CD1c-positive myeloid dendritic cell (primary cell): ENCODE measurements around the gene ANAPC4.

Experiments
- DNase-seq: peaks from one replicate; pipeline ENCODE4 v3.0.0-alpha.2; 2016; ENCODE audit errors: extremely low spot score

ANAPC4 gene

DNA sequence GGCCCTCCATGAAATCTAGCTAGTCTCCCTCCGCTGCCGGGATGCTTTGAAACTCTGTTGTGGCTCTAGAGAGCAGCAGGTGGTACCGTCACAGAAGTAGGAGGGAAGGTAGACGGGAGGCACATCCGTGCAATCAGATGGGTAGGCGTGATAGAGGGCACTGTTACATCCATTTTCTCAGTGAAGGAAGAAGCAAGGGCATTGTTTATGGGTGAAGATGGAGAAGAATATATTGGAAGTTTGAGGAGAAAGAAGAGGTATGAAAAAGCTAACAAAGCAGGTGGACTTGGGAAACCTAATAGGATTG lies 1.3 kb downstream of the ANAPC4 start:
- DNase-seq: no peak

DNA sequence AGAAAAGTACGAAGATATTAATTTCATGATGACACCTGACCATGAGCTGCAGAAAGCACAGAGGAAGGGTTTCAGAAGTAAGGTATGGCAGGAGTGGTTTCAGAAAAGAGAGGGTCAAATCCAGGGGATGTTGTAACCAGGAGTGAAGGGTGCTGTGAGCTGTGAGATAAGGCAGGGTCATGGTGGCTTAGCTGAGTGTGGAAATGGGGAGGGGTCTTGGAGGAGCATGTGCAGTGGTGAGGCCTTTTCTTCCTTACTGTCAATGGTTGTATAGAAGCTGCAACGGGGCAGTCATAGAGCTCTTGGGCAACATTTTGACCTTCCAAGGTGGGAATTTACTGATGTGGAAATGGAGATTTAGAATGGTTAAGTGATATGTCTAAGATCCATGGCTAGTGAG lies 2.5 kb downstream of the ANAPC4 start:
- DNase-seq: no peak

DNA sequence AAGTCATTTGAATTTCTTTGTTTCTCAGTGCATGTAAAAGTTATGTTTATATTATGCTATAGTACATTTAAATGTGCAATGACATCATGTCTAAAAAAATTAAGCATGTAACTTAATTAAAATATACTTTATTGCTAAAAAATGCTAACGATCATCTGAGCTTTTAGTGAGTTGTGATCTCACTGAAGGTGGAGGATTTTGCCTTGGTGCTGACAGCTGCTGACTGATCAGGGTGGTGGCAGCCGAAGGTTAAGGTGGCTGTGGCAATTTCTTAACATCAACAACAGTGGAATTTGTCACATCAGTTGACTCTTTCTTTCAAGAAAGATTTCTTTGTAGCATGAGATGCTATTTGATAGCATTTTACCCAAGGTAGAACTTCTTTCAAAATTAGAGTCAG lies 6.6 kb downstream of the ANAPC4 start:
- DNase-seq: no peak

DNA sequence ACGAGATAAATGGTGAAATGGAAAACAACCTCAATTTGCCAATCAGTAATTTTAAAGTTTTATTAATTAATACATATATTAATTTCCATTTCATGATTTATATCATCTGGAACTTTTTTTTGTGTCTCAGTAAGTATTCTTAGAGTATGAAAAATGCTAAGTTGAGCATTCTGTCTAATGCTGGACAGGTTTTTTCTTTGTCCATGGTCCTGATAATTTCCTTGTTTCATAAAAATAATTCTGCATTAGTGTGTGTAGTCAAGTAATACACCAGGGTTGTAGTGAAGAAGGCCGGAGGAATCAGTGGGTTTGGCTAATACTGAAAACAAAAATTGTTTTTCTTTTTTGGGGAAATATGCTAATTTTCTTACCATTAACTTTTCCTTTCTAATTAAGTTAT lies 9.9 kb downstream of the ANAPC4 start:
- DNase-seq: no peak

DNA sequence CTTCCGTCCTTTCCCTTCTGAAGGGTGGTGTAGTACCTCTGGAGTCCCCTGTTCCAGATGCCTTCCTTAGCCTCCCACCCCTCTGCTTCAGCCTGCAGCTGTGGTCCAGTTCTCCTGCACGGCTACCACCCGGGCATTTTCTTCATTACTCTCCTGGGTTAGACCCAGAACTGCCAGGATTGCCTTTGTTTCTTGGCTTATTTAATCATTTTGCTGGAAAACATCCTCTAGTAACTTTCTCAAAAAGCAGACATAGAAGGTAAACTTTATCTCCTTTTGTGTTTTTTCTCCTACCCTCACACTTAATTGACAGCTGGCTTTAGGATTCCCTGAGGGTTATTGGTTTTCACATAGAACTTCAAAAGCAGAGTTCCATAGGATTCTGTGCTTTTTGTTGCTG lies 20.2 kb downstream of the ANAPC4 start:
- no peak for DNase-seq

DNA sequence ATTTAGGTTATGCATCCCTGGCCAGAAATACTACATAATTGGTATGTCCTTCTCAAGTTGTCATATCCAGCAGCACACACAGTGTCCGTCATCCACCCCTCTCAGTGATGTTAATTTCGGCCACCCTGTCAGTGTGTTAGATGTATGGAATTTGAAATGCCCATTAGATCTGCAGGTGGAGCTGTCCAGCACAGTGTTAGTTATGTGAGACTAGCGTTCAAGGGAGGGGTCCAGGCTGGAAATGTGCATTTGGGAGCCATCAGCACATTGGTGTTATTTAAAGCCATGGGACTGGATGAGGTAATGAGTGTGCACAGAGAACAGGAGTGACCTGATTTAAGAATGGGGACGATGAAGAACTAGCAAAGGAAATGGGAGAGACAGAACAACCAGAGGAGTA lies 22.4 kb downstream of the ANAPC4 start:
- DNase-seq: no peak

DNA sequence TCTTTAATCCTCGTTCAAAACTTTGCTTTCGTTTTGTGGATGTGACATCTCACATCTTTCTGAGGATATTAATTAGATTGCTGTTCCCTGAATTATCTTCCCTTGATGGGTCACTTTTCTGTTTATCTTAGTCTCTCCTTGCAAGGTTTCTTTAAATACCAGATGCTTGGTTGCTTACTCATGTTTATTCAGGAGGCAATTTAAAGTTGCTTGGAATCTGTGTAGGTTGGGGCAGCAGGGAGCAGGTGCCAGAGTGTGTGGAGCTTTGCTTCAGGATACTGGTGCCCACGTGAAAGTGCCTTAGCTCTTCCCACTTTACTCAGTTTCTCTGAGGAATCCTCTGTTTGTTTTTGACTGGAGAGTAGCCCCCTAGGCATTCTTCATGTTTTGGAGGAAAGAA lies 24.0 kb downstream of the ANAPC4 start:
- no peak for DNase-seq

DNA sequence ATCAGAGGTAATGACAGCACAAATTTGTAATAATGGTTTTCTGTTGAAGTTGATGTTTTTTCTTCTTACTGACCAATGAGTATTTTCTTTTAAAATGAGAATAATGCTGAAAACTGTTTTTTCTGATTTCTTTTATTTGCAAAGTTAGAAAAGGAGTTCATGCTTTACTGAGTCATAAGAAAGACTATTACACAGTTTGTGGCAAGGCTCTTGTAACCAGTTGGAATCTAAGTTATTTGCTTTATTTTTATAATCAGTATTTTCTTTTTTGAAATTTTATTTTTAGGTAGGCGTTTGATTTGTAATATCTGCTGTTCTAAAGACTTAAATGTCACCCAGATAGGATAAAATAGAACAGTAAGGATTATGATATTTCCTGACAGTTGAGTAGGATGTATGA lies 25.5 kb downstream of the ANAPC4 start:
- DNase-seq: no peak

DNA sequence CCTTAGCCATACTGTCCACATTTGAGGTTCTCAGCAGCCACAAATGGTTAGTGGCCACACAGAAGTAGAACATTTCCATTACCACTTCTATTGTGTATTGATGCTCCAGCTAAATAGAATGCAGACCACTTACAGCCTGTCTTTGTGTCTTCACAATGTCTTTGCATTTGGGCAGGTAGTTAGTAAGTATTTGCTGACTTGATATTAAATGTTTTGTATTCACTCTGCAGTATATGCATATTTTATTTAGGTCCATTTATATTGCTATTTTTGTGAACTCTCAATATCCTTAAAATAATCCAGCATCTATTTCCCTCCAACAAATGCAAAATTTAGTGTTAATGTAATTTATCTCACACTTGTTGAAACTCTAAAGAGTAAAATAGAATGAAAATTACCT lies 26.6 kb downstream of the ANAPC4 start:
- DNase-seq: no peak

DNA sequence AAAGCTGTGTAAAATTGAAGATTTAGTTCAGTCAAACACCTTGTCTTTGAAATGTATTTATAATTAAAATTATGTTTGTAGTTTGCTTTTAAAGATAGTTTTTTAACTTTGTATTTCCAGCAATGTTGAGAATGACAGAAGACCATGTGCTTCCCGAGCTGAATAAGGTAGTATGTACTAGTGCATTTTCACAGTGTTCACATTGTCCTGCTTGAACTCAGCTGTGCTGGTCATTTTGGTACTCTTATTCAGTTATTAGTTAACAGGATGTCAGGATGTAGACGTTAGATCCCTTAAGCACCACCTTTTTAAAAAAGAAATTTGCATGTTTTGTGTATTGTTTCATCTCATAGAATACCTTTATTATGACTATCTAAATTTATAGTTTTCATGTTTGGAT lies 28.4 kb downstream of the ANAPC4 start:
- DNase-seq: no peak

DNA sequence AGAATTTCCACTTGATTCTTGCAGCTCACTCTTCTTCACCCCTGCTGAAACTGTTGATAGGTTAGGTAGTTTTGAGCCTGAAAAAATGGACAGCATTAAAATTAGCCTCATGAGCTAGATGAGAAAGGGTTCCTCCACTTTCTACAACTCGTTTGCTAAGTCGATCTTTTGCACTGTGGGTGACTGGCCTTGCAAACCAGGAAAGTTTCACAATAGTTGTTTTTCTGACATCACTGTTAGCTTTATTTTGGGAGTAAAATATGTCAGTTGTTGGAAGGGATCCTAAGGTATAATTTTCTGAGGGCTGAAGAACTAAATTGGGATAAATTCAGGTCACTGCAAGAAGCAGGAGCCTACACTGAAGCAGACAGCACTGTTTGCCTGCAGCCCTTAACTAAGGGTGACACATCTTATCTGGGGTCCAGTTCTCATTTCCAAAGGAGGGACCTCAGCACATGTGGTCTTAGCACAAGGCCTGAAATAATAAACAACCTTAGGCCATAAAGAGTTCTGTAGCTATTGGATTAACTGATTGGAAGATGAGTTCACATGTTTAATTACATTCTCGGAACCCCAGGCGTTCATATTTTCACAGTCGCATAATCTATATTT lies 29.1 kb downstream of the ANAPC4 start:
- DNase-seq: no peak

DNA sequence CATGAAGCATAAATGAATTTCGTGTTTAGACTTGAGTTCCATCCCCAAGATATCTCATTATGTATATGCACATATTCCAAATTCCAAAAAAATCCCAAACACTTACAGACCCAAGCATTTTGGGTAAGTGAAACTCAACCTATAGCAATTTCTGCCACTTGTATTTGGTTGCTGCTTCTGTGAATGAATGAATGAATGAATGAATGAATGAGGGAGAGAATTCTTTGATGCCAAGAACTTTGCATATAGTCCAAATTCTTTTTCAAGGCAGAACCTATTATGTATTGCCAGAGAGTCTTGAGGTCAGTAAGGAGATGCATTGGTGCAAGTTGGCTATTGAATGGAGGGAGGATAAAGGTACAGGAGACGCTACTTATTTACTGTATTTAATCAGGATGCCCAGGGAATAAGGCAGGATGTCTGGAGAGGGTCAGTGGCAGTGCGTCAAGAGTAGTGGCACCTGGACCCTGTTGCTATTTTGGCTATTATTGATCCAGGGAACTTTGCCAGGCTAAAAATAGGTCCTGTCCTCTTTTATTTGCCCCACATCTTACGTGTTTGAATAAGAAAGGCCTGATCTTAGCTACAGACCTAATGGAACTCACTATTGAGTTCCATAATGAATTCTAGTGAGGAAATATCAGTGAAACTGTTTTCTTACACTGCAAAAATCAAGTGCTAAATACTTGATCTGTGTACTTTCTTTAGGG lies 33.9 kb downstream of the ANAPC4 start:
- no peak for DNase-seq

DNA sequence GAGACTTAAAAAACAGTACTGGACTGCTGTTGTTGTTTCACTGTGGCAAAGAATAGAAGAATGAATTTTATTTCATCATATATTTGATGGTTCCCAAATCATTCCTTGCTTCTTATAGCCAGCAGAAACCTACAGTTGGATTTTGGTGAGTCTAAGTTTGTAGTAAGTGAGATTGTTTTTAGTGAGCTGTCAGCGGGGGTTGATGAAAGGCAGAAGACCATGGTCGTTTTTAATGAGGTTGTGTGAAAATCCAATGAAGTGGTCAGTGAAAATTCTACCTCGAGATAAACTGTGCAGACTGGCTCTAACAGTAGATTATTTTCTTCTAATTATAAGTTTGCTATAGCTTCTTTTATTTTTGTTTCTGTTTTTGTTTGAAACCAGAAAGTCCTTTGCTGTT lies 36.2 kb downstream of the ANAPC4 start:
- no peak for DNase-seq

DNA sequence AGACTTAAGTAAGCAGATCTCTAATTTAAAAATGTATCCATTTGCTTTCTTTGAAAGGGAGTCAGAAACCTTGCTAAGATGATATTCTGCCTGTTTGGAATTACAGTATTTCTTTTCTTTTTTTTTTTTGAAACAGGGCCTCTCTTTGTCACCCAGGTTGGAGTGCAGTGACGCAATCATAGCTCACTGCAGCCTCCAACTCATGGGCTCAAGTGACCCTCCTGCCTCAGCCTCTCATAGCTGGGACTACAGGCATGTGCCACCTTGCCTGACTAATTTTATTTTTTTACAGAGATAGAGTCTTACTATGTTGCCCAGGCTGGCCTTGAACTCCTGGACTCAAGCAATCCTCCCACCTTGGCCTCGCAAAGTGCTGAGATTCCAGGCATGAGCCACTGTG lies 40.0 kb downstream of the ANAPC4 start:
- no peak for DNase-seq

DNA sequence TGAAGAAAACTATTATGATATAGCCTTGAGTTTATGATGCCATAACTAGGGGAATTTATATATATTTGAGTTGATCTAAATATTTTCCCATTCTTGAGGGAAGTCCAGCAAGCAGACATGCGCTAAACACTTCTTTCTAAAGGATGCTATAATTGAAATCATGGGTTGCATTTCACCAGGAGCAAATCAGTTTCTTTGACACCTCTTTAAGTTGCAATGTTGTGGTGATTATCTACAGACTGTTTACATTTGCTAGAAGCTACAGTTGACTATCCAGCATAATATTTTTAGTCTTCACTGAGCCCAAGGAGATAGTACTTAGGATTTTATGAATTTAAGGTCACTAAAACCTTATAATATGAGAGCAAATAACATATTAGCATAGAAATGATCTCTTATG lies 43.9 kb downstream of the ANAPC4 start:
- DNase-seq: no peak

DNA sequence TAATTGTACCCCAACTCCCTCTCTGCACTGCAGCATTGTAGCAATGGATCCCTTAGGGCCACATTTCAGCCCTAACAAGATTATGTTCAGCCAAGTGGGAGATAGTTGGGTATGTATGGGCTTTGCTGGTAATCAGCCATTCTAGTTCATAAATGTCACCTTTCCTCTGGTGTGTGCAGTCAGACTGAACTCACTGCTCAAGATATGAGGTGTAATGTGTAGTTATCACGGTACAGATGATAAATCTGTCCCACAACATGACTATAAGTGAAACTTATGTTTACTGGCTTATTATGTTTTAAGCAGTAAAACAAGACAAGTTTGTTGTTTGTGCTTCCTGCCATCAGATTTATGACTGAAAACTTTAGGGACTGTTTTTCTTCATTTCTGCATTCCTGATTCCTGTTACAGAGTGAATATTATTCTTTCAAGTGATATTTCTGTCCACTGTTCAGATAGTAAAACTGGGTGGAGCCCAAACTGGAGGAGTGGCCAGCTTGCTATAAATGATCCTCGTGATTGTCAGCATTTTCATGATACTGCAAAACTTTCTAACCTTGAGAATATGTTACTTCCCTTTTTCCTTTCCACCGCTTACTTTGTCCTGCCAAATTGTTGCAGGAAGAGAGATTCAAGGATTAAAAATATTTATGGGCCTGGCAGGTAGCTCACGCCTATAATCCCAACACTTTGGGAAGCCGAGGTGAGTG lies 44.9 kb downstream of the ANAPC4 start:
- DNase-seq: peak; percentile 11

DNA sequence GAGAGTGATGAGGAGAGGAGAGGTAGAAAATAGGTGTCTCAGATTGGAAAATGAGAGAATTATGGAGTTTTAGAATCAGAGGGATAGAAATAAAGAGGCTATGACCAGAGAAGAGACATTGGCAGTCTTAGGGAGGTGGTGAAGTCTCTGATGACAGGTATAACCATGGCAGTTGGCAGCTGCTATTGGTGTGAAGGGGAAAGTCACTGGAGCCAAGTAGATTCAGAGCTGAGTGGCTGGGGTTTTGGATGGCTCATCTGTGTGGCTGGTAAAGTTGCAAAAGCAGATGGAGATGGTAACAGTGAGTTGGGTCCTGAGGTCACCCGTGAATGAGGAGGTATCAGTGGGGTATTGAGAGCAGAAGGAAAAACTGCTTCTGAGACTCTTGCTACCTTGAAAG lies 46.5 kb downstream of the ANAPC4 start:
- DNase-seq: no peak

DNA sequence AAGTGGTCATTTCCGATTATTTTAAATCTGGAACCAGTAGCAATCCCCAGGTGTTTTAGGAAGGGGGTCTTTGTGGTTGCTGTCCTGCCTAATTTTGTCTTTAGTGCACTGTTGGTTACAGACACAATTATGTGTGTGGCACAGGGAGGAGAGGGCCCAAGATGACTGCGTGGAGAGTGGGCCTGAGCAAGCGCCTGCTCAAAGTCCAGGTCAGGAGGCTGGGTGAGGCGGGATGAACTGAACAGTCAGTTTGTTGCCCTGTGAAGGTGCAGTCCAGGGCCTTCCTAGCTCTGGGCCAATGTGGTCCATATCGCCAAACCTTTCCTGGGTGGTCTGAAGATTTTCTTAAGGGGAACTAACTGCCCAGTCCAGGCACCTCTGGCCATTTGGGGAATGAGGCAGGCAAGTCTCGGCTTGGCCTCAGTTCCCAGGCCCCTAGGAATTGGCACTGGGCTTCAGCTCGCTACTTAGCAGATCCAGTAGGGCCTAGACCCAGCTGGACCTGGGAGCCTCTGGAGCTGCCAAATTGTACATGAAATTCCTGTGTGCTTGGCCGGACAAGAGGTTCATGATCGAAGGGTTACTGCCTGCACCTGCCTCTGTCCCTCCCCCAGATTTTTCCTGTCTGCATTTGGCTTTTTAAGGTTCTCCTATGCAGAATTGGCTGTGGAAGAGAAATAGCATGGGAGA lies 47.6 kb downstream of the ANAPC4 start:
- no peak for DNase-seq

DNA sequence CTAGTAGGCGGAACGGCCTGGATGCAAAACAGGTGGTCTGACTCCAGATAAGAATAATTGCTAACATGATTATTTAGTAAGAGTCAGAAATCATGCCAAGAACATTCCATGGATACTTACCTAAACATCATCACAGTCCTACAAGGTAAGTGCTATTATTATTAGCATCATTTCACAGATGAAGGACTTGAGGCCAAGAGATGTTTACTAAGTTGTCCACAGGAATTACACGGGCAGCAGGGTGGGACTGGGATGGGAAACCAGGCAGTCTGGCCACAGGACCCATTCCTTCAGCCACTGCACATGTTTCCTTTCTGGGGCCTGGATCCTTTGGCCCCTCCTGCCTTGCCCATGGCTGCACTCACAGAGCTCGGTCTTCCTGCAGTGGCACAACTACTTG lies 48.3 kb downstream of the ANAPC4 start:
- no peak for DNase-seq

DNA sequence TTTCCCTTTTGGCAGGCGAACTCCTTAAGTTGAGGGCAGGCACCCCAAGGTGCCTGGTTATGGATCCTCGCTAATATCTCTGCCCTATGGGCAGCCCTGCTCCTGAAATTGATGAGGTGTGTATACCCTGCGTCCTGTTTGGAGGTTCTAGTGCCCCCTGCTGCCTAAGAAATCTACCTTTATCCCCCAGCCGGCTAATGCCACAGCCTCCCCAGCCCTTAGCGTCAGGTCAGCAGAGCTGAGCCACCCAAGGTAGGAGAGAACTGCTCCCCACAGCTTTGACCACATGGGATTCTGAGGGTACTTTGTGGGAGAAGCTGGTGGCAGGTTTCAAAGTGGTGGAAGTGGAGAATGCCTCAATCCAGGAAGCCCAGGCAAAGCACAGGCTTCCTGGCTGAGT lies 50.8 kb downstream of the ANAPC4 start:
- no peak for DNase-seq

DNA sequence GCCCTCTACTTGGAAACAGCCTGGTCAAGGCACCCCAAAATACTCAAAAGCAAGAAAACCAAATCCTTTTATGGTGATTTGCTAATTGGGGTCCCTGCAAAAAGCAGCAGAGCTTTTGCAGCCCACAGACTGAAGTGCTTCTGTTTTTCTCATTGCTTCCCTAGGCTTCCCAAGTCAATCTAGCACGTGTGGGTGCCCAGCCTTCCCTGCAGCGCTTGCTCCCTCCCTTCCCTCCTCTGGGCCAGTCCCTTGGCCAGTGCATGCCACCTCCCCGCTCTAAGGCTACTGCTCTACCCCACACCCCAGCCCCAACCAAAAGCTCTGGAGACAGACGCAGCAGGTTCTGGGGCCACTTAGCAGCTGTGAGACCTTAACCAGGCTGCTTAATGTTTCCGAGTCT lies 53.6 kb downstream of the ANAPC4 start:
- no peak for DNase-seq

DNA sequence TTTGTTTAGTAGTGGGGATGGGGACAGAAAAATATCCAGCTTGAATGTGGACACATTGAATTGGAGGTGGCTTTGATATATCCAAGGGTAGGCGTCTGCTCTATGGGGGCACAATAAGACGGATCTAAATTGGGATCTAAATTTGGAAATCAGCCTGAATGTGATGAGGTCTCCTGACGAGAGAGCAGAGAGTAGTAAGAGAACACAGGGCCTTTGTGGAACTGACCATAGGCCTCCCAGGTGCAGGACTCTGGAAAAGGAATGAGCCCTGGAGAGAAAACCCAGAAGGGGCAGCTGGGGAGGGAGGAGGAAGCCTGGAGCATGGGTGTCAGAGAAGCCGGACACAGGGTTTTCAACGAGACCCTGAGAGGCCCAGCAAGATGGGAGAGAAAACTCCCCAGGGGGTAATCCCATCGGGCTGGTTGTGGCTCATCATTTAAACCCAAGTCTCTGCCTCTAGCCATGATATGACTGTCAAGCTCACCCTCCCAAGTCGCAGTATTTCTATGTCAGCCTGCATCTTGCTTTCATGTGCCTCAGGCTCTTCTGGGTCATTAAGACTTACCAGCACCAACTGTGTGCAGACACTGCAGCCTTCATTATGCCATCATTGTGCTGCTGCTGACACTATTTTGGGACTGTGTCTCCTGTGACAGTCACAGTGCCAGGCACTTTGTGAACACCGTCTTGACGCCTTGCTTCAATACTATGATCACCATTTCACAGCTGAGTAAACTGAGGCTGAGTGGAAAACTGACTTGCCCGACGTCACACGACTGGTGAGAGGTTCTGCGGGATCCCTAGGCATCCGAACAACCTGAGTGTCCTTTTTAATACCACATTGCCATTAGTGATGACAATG lies 57.1 kb downstream of the ANAPC4 start:
- no peak for DNase-seq
